GM12878 (cell line): ENCODE measurements around the gene PEX11A. TPM values are rescaled to one million over a fixed set of nuclear protein-coding genes. Genes with fewer than 3 reads are reported as not detected.

Source experiments
- ATAC-seq: fragments of 200-7000 bp; cut with Tn5 transposase; 3 replicates; pipeline ENCODE4 v1.9.1; 2020; ENCODE audit warnings: mild to moderate bottlenecking, moderate library complexity
- BruUV-seq: library from RNA; stranded (reverse); fragments of 400-500 nt; replicated peaks from 2 replicates; lab custom pipeline; 2021; lab: Mats Ljungman, UMichigan
- CTCF ChIA-PET: fragments of 300-600 bp; sonication (Branson Sonifier 250); formaldehyde crosslinking; extraction: SDS; loops from one replicate; lab custom pipeline; 2021; ENCODE audit warnings: inconsistent platforms; lab: Yijun Ruan, JAX
- POLR2A ChIA-PET: fragments of 350-600 bp; formaldehyde crosslinking; extraction: SDS; loops from one replicate; lab custom pipeline; 2021; ENCODE audit warnings: inconsistent platforms; lab: Charles Lee
- RAD21 ChIA-PET: fragments of 300-600 bp; sonication (Branson Sonifier 250); formaldehyde crosslinking; loops from one replicate; lab custom pipeline; 2023; ENCODE audit warnings: antibody characterized with exemption; ENCODE audit not compliant: unreplicated experiment; lab: Charles Lee
- SMC1A ChIA-PET: fragments of 300-600 bp; sonication (Branson Sonifier 250); formaldehyde crosslinking; loops from one replicate; lab custom pipeline; 2023; ENCODE audit not compliant: unreplicated experiment, uncharacterized antibody; lab: Charles Lee
- DNase-seq: peaks from one replicate; pipeline ENCODE4 v3.0.0-alpha.2; 2011; ENCODE audit warnings: low read depth, low spot score
- FAIRE-seq: peaks from 3 replicates; lab custom pipeline; 2011; peaks lifted over from hg19 to GRCh38; lab: Jason Lieb, UNC
- H2AFZ ChIP-seq: 2 replicates; pipeline ENCODE4 v1.6.0; 2011; ENCODE audit warnings: low read depth, low read length, control low read depth; ENCODE audit not compliant: control insufficient read depth
- H3K27ac ChIP-seq: 2 replicates; pipeline ENCODE4 v1.5.1; 2011; ENCODE audit warnings: control low read depth; ENCODE audit not compliant: control insufficient read depth, insufficient read depth
- H3K27me3 ChIP-seq, 2 experiments: replicated peaks in 1 of 2; 2 replicates each; pipeline versions ENCODE4 v1.6.0 to v1.6.1; 2011; ENCODE audit warnings: low read length in 1 of 2; ENCODE audit not compliant: control insufficient read depth in 2 of 2, insufficient read depth in 2 of 2
- H3K36me3 ChIP-seq, 2 experiments: 2 replicates each; pipeline ENCODE4 v1.5.1; 2011; ENCODE audit warnings: low read length in 1 of 2; ENCODE audit not compliant: control insufficient read depth in 2 of 2, insufficient read depth in 2 of 2
- H3K4me1 ChIP-seq: 2 replicates; pipeline ENCODE4 v1.6.1; 2011; ENCODE audit warnings: mild to moderate bottlenecking, low read length, moderate library complexity, mixed read lengths; ENCODE audit not compliant: control insufficient read depth, insufficient read depth
- H3K4me2 ChIP-seq: 2 replicates; pipeline ENCODE4 v1.6.0; 2011; ENCODE audit warnings: control low read depth; ENCODE audit not compliant: control insufficient read depth, insufficient read depth
- H3K4me3 ChIP-seq: fragments of 200-600 bp; sonication (generic); 2 replicates; pipeline ENCODE4 v1.5.1; 2016
- H3K79me2 ChIP-seq: 2 replicates; pipeline ENCODE4 v1.6.0; 2011; ENCODE audit warnings: low read length; ENCODE audit not compliant: control insufficient read depth, insufficient read depth
- H3K9ac ChIP-seq: 2 replicates; pipeline ENCODE4 v1.8.0; 2011; ENCODE audit warnings: low read length, control low read depth, mixed read lengths; ENCODE audit not compliant: control insufficient read depth, insufficient read depth
- H3K9me3 ChIP-seq: replicated peaks from 3 replicates; pipeline ENCODE4 v1.5.1; 2011; ENCODE audit warnings: mild to moderate bottlenecking, low read length; ENCODE audit not compliant: control insufficient read depth, insufficient read depth
- H4K20me1 ChIP-seq: 2 replicates; pipeline ENCODE4 v1.6.0; 2011; ENCODE audit not compliant: control insufficient read depth, insufficient read depth
- ASH2L ChIP-seq: fragments of 300-600, 200-600 bp; sonication (generic); IDR thresholded peaks from 2 replicates; pipeline ENCODE4 v1.6.1; 2017; ENCODE audit warnings: low read depth, mild to moderate bottlenecking, borderline replicate concordance
- CBX3 ChIP-seq: fragments of 200-600 bp; sonication (generic); IDR thresholded peaks from 2 replicates; pipeline ENCODE4 v1.6.1; 2016; ENCODE audit warnings: low read depth, borderline replicate concordance
- CREM ChIP-seq: IDR thresholded peaks from 2 replicates; pipeline ENCODE4 v1.6.1; 2014; ENCODE audit warnings: antibody characterized with exemption, low read depth
- FOS ChIP-seq: IDR thresholded peaks from 3 replicates; pipeline ENCODE4 v1.6.1; 2011; ENCODE audit warnings: borderline replicate concordance; ENCODE audit not compliant: insufficient read length; ENCODE audit errors: extremely low read depth
- HSF1 ChIP-seq: fragments of 150-350 bp; IDR thresholded peaks from 2 replicates; pipeline ENCODE4 v1.6.1; 2014; ENCODE audit warnings: mild to moderate bottlenecking, low read depth, low read length
- MEF2B ChIP-seq: fragments of 450-650 bp; IDR thresholded peaks from 2 replicates; pipeline ENCODE4 v1.6.1; 2018; ENCODE audit warnings: mild to moderate bottlenecking, moderate library complexity; ENCODE audit not compliant: partially characterized antibody, poor library complexity, severe bottlenecking
- NBN ChIP-seq: fragments of 450-650 bp; IDR thresholded peaks from 2 replicates; pipeline ENCODE4 v1.6.1; 2016
- RCOR1 ChIP-seq: conservative IDR thresholded peaks from 2 replicates; pipeline ENCODE4 v1.6.1; 2012; ENCODE audit warnings: low read depth, low read length, improper control_type of control experiment
- REST ChIP-seq: IDR thresholded peaks from 2 replicates; pipeline ENCODE4 v1.6.1; 2012; ENCODE audit warnings: mild to moderate bottlenecking, low read depth, low read length
- SRF ChIP-seq, 2 experiments: IDR thresholded peaks; 2 replicates each; pipeline ENCODE4 v1.6.1; 2011; ENCODE audit warnings: low read depth in 2 of 2, low read length in 2 of 2, mild to moderate bottlenecking in 1 of 2, moderate library complexity in 1 of 2
- ZBTB11 ChIP-seq: fragments of 450-650 bp; formaldehyde crosslinking; IDR thresholded peaks from 2 replicates; pipeline ENCODE4 v1.5.0; 2022; ENCODE audit warnings: mild to moderate bottlenecking, missing genetic modification characterization
- ZNF207 ChIP-seq: fragments of 450-650 bp; IDR thresholded peaks from 2 replicates; pipeline ENCODE4 v1.6.1; 2014; ENCODE audit warnings: antibody characterized with exemption, mild to moderate bottlenecking, borderline replicate concordance
- WGBS: methylation state at CpG from one replicate; pipeline ENCODE4 v1.1.6; 2016; ENCODE audit warnings: low lambda C conversion rate; ENCODE audit not compliant: insufficient replicate concordance, insufficient coverage; ENCODE audit errors: missing lambda C conversion rate; 5-methylcytosine and 5-hydroxymethylcytosine counted together
- in situ Hi-C: fragments of 300-500 bp; cut with MboI; formaldehyde crosslinking; loops from 9 replicates; pipeline ENCODE4 v1.14.3; 2018; ENCODE audit warnings: mixed read lengths
- intact Hi-C: fragments of 100-400 bp; cut with micrococcal nuclease; formaldehyde crosslinking; loops from one replicate; pipeline ENCODE4 v1.14.2; 2022; ENCODE audit not compliant: unreplicated experiment
- polyA plus RNA-seq, 11 experiments: library from polyadenylated mRNA; depleted of rRNA in 4 of 11; unstranded in 6 of 11; stranded (reverse) in 5 of 11; fragments of >200 nt; fragmentation: Nextera tagmentation in 4 of 11; fragmentation: Illumina TruSeq in 1 of 11; extraction: Ambion mirVana in 4 of 11; extraction: Trizol in 1 of 11; gene quantifications; 1 replicate in 1 of 11; 2 replicates in 10 of 11; pipeline versions ENCODE4 v1.2.1 to v1.2.3, GENCODE V29; 2011 to 2016; ENCODE audit warnings: inconsistent platforms in 2 of 11, missing spikeins in 2 of 11, low read depth in 1 of 11
- total RNA-seq, 4 experiments: library from RNA; depleted of rRNA in 3 of 4; stranded (reverse); fragments of >200 nt in 3 of 4; fragmentation: Illumina TruSeq in 1 of 4; extraction: Trizol in 1 of 4; gene quantifications; 2 replicates each; pipeline versions ENCODE4 v1.2.1 to v1.2.3, GENCODE V29; 2013 to 2021

PEX11A gene
- total and polyA plus RNA-seq, 10 of the 15 experiments (the other 5 are each of a cell fraction or from before 2014, with no cell fraction given), result 1.4 to 2.8 (median 2.0) TPM

- TF ChIP-seq HSF1 (no peak), MEF2B (no peak), ASH2L (no peak), SRF (IDR thresholded peaks at IDR 0.05; ENCODE audit: low read depth in 2 of 2, low read length in 2 of 2) (no peak)
Observed at GRCh38 chr15:89649716-89650115, 40.8 kb downstream of the PEX11A start (continued).

- no peak for FAIRE-seq
- CTCF ChIA-PET, result no interaction called here
- TF ChIP-seq REST (no peak), CREM (no peak), NBN (no peak), CBX3 (no peak), RCOR1 (no peak), ZBTB11 (CRISPR knock-in tag) (no peak), ZNF207 (no peak), FOS (no peak)
Observed at GRCh38 chr15:89649013-89649625, 41.4 kb downstream of the PEX11A start.

More at GRCh38 chr15:89649013-89649625, 41.4 kb downstream of the PEX11A start:
- no peaks in the 10 kb centered on the region for H3K9me3 ChIP-seq
- intact Hi-C loops, result no loop called here
- POLR2A ChIA-PET, result no interaction called here
- H3K4me3 ChIP-seq, result no peak overlapping the region
- no peaks in the 10 kb centered on the region for H4K20me1 ChIP-seq
- H3K36me3 ChIP-seq, result no peaks in the 10 kb centered on the region
- no peak overlapping the region for H3K27ac ChIP-seq
- in situ Hi-C loops, result no loop called here
- no peak overlapping the region for H3K4me2 ChIP-seq
- SMC1A ChIA-PET, result no interaction called here
- H3K4me1 ChIP-seq, result no peaks in the 10 kb centered on the region
- BruUV-seq, result no TSS peak
- RAD21 ChIA-PET, result no interaction called here
- H3K9ac ChIP-seq, result no peak overlapping the region
- H2AFZ ChIP-seq, result no peak overlapping the region
- no peak for DNase-seq
- no peaks in the 10 kb centered on the region for H3K27me3 ChIP-seq
- no peak for ATAC-seq
- 78% methylated on average over 25 of the region's 37 CpGs for WGBS
- no peaks in the 10 kb centered on the region for H3K79me2 ChIP-seq
